IMR-90 (cell line): ENCODE results near the gene APOB. TPM values are rescaled to one million over a fixed set of nuclear protein-coding genes. Genes with fewer than 3 reads are reported as not detected.

ENCODE experiments used
- ATAC-seq: fragments of 200-7000 bp; cut with Tn5 transposase; 2 replicates; pipeline ENCODE4 v1.9.1; 2020; ENCODE audit warnings: low read depth, mild to moderate bottlenecking, moderate library complexity
- BruUV-seq: library from RNA; stranded (reverse); fragments of 400-500 nt; replicated peaks from 2 replicates; lab custom pipeline; 2021; lab: Mats Ljungman, UMichigan
- CTCF ChIA-PET: fragments of 300-600 bp; formaldehyde crosslinking; extraction: SDS; loops from one replicate; lab custom pipeline; 2021; ENCODE audit warnings: antibody characterized with exemption; lab: Yijun Ruan, JAX
- POLR2A ChIA-PET: fragments of 300-600 bp; sonication (Branson Sonifier 250); formaldehyde crosslinking; loops from one replicate; lab custom pipeline; 2022; ENCODE audit warnings: antibody characterized with exemption; ENCODE audit not compliant: unreplicated experiment; lab: Charles Lee
- DNase-seq: peaks from one replicate; pipeline ENCODE4 v3.0.0; 2013
- H2AFZ ChIP-seq: replicated peaks from 2 replicates; pipeline ENCODE3; 2013; ENCODE audit warnings: low read length, mild to moderate bottlenecking; ENCODE audit not compliant: poor library complexity
- H2AK5ac ChIP-seq: 2 replicates; pipeline ENCODE4 v1.6.1; 2013; ENCODE audit warnings: low read depth, low read length, inconsistent platforms
- H2AK9ac ChIP-seq: replicated peaks from 2 replicates; pipeline ENCODE3; 2013; ENCODE audit warnings: mild to moderate bottlenecking, low read depth, low read length, moderate library complexity; ENCODE audit not compliant: poor library complexity
- H2BK120ac ChIP-seq: 2 replicates; pipeline ENCODE4 v1.6.1; 2013; ENCODE audit warnings: low read depth, low read length, inconsistent platforms
- H2BK15ac ChIP-seq: 3 replicates; pipeline ENCODE4 v1.6.1; 2013; ENCODE audit warnings: low read depth, low read length, inconsistent platforms
- H2BK20ac ChIP-seq: 2 replicates; pipeline ENCODE4 v1.6.1; 2013; ENCODE audit warnings: low read depth, mild to moderate bottlenecking, inconsistent platforms, low read length, moderate library complexity
- H2BK5ac ChIP-seq: 2 replicates; pipeline ENCODE4 v1.6.1; 2013; ENCODE audit warnings: mild to moderate bottlenecking, low read depth, low read length, inconsistent platforms; ENCODE audit not compliant: poor library complexity, severe bottlenecking
- H3K14ac ChIP-seq: replicated peaks from 2 replicates; pipeline ENCODE4 v1.6.1; 2013; ENCODE audit warnings: low read depth, low read length, inconsistent platforms
- H3K18ac ChIP-seq: 2 replicates; pipeline ENCODE4 v1.6.1; 2013; ENCODE audit warnings: low read depth, low read length, control low read depth
- H3K23ac ChIP-seq: 2 replicates; pipeline ENCODE4 v1.6.1; 2013; ENCODE audit warnings: low read depth, low read length, inconsistent platforms
- H3K27ac ChIP-seq: 2 replicates; pipeline ENCODE4 v1.5.1; 2013; ENCODE audit warnings: mild to moderate bottlenecking, control low read depth, low read length; ENCODE audit not compliant: insufficient read depth
- H3K27me3 ChIP-seq: 2 replicates; pipeline ENCODE4 v1.6.1; 2013; ENCODE audit warnings: low read length; ENCODE audit not compliant: control insufficient read depth, insufficient read depth
- H3K36me3 ChIP-seq: 2 replicates; pipeline ENCODE4 v1.6.1; 2013; ENCODE audit warnings: low read length, mixed read lengths; ENCODE audit not compliant: control insufficient read depth, insufficient read depth
- H3K4ac ChIP-seq: 2 replicates; pipeline ENCODE4 v1.6.1; 2013; ENCODE audit warnings: low read depth, low read length, inconsistent platforms
- H3K4me1 ChIP-seq: 2 replicates; pipeline ENCODE4 v1.6.1; 2013; ENCODE audit warnings: low read length, mixed read lengths; ENCODE audit not compliant: control insufficient read depth, insufficient read depth
- H3K4me2 ChIP-seq: 2 replicates; pipeline ENCODE4 v1.6.1; 2013; ENCODE audit warnings: low read depth, mild to moderate bottlenecking, control low read depth, low read length, moderate library complexity
- H3K4me3 ChIP-seq: 2 replicates; pipeline ENCODE4 v1.5.1; 2013; ENCODE audit warnings: low read depth, mild to moderate bottlenecking, control low read depth, low read length, moderate library complexity; ENCODE audit not compliant: insufficient read depth
- H3K56ac ChIP-seq: 2 replicates; pipeline ENCODE4 v1.6.1; 2013; ENCODE audit warnings: low read length, inconsistent platforms; ENCODE audit not compliant: insufficient read depth; ENCODE audit errors: extremely low read depth
- H3K79me1 ChIP-seq, 2 experiments: 2 replicates each; pipeline ENCODE4 v1.6.1; 2013; ENCODE audit warnings: low read length in 2 of 2, inconsistent platforms in 1 of 2, low read depth in 1 of 2
- H3K9ac ChIP-seq: 2 replicates; pipeline ENCODE4 v1.6.1; 2013; ENCODE audit warnings: low read depth, low read length, control low read depth
- H3K9me1 ChIP-seq: 2 replicates; pipeline ENCODE4 v1.6.1; 2013; ENCODE audit warnings: low read length, inconsistent platforms; ENCODE audit not compliant: insufficient read depth
- H3K9me3 ChIP-seq: 2 replicates; pipeline ENCODE4 v1.6.1; 2013; ENCODE audit warnings: low read length; ENCODE audit not compliant: control insufficient read depth, insufficient read depth
- H4K20me1 ChIP-seq: 2 replicates; pipeline ENCODE4 v1.6.1; 2013; ENCODE audit warnings: low read length, inconsistent platforms; ENCODE audit not compliant: insufficient read depth
- H4K5ac ChIP-seq: 2 replicates; pipeline ENCODE4 v1.6.1; 2013; ENCODE audit warnings: mild to moderate bottlenecking, low read depth, low read length, control low read depth
- H4K8ac ChIP-seq, 2 experiments: 2 replicates each; pipeline ENCODE4 v1.6.1; 2013; ENCODE audit warnings: low read depth in 2 of 2, low read length in 2 of 2, control low read depth in 1 of 2, inconsistent platforms in 1 of 2
- H4K91ac ChIP-seq: 2 replicates; pipeline ENCODE4 v1.6.1; 2013; ENCODE audit warnings: low read depth, low read length, inconsistent platforms; ENCODE audit not compliant: insufficient read depth
- CEBPB ChIP-seq: IDR thresholded peaks from 2 replicates; pipeline ENCODE4 v1.6.1; 2012; ENCODE audit warnings: low read depth, low read length, improper control_type of control experiment
- MXI1 ChIP-seq: IDR thresholded peaks from 2 replicates; pipeline ENCODE4 v1.6.1; 2012; ENCODE audit warnings: low read depth, mild to moderate bottlenecking, low read length, moderate library complexity, borderline replicate concordance
- POLR2A ChIP-seq: IDR thresholded peaks from 2 replicates; pipeline ENCODE4 v1.6.1; 2012; ENCODE audit warnings: mild to moderate bottlenecking, low read depth, low read length
- RAD21 ChIP-seq: IDR thresholded peaks from 2 replicates; pipeline ENCODE4 v1.6.1; 2012; ENCODE audit warnings: low read length, improper control_type of control experiment
- SMC3 ChIP-seq: fragments of 150-350 bp; IDR thresholded peaks from 2 replicates; pipeline ENCODE4 v1.6.1; 2016; ENCODE audit warnings: low read depth, mild to moderate bottlenecking, antibody characterized with exemption, low read length, moderate library complexity
- WGBS, 2 experiments: methylation state at CpG; one replicate each; pipeline versions ENCODE4 v1.1.5 to v1.1.7; 2013; ENCODE audit warnings: missing lambda C conversion rate in 2 of 2; ENCODE audit not compliant: insufficient read length in 1 of 2; ENCODE audit errors: extremely low coverage in 2 of 2; 5-methylcytosine and 5-hydroxymethylcytosine counted together
- dilution Hi-C: fragments of 300-500 bp; cut with HindIII; formaldehyde crosslinking; loops from one replicate; pipeline ENCODE4 v1.14.3; 2018; ENCODE audit warnings: low sequenced_read_pairs; ENCODE audit not compliant: unreplicated experiment
- in situ Hi-C: fragments of 300-500 bp; cut with MboI; formaldehyde crosslinking; loops from 3 replicates; pipeline ENCODE4 v1.14.3; 2019; ENCODE audit warnings: low sequenced_read_pairs, inconsistent platforms, mixed read lengths
- intact Hi-C: fragments of 100-400 bp; cut with micrococcal nuclease; formaldehyde crosslinking; loops from 2 replicates; pipeline ENCODE4 v1.10.0; 2022
- polyA plus RNA-seq, 3 experiments: library from polyadenylated mRNA; depleted of rRNA; stranded (reverse); fragments of >200 nt; gene quantifications; 2 replicates each; pipeline ENCODE4 v1.2.3, GENCODE V29; 2012; ENCODE audit warnings: low replicate concordance in 1 of 3
- total RNA-seq: library from RNA; depleted of rRNA; stranded (reverse); fragments of >200 nt; gene quantifications from 2 replicates; pipeline ENCODE4 v1.2.3, GENCODE V29; 2012
- TF ChIP-seq, protein P1 (sequence below): fragments of 150-350 bp; IDR thresholded peaks from 2 replicates; pipeline ENCODE4 v1.6.1; 2016; ENCODE audit warnings: low read depth, mild to moderate bottlenecking, low read length, moderate library complexity, borderline replicate concordance
- TF ChIP-seq, protein P2 (sequence below): fragments of 150-350 bp; IDR thresholded peaks from 2 replicates; pipeline ENCODE4 v1.6.1; 2017; ENCODE audit warnings: mild to moderate bottlenecking, antibody characterized with exemption, low read length, low read depth
- TF ChIP-seq, protein P3 (sequence below): conservative IDR thresholded peaks from 2 replicates; pipeline ENCODE4 v1.5.1; 2012; ENCODE audit warnings: mild to moderate bottlenecking, low read depth, low read length, improper control_type of control experiment

The APOB gene
- total and polyA plus RNA-seq, 2 of the 4 experiments (the other 2 are of a cell fraction), result under 0.01 TPM; not detected in 1

DNA sequence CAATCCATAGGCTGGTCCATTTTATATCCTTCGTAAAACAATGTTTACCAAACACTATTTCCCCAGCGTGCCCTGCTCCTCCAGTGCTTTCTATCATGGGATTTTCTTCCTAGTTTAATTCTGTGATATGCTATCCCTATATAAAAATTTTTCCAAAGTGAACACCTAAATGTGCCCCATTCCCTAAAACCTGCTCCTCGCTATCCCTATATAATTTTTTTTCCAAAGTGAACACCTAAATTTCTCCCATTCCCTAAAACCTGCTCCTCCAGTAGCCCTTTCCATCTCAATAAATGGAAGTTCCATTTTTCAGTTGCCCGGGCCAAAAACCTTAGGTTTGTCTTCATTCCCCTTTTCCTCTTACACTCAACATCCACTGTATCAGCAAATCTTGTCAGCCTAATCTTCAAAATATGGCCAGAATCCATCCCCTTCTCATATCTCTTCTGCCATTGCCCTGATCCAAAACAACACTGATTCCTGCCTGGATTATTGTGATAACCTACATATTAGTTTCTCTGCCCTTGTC is 26.1 kb downstream of the APOB start:
- H2BK5ac ChIP-seq, result no peak overlapping the region
- dilution Hi-C loops (no loop called here), intact Hi-C loops (no loop called here), in situ Hi-C loops (no loop called here)
- no peak overlapping the region for H3K9ac ChIP-seq
- no peak overlapping the region for H3K23ac ChIP-seq
- no peak overlapping the region for H3K27ac ChIP-seq
- H2BK15ac ChIP-seq, result no peak overlapping the region
- H3K4me2 ChIP-seq, result no peak overlapping the region
- no peak overlapping the region for H3K4me3 ChIP-seq
- no peak overlapping the region for H4K8ac ChIP-seq
- no peak overlapping the region for H3K56ac ChIP-seq
- H3K79me1 ChIP-seq, result no peaks in the 10 kb centered on the region
- H3K4me1 ChIP-seq, result no peaks in the 10 kb centered on the region
- no peak overlapping the region for H2BK20ac ChIP-seq
- no peak overlapping the region for H2AFZ ChIP-seq
- H2AK5ac ChIP-seq, result no peak overlapping the region
- no peak overlapping the region for H2AK9ac ChIP-seq
- no peaks in the 10 kb centered on the region for H4K20me1 ChIP-seq
- no peak overlapping the region for H2BK120ac ChIP-seq
- H3K4ac ChIP-seq, result no peak overlapping the region
- DNase-seq, result no peak
- POLR2A ChIA-PET, result no interaction called here
- TF ChIP-seq RAD21 (no peak), SMC3 (no peak), POLR2A (no peak), MXI1 (no peak), CEBPB (no peak)
- TF ChIP-seq, protein P1, sequence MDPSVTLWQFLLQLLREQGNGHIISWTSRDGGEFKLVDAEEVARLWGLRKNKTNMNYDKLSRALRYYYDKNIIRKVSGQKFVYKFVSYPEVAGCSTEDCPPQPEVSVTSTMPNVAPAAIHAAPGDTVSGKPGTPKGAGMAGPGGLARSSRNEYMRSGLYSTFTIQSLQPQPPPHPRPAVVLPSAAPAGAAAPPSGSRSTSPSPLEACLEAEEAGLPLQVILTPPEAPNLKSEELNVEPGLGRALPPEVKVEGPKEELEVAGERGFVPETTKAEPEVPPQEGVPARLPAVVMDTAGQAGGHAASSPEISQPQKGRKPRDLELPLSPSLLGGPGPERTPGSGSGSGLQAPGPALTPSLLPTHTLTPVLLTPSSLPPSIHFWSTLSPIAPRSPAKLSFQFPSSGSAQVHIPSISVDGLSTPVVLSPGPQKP, result no peak
- TF ChIP-seq, protein P2, sequence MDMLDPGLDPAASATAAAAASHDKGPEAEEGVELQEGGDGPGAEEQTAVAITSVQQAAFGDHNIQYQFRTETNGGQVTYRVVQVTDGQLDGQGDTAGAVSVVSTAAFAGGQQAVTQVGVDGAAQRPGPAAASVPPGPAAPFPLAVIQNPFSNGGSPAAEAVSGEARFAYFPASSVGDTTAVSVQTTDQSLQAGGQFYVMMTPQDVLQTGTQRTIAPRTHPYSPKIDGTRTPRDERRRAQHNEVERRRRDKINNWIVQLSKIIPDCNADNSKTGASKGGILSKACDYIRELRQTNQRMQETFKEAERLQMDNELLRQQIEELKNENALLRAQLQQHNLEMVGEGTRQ, result no peak
- TF ChIP-seq, protein P3, sequence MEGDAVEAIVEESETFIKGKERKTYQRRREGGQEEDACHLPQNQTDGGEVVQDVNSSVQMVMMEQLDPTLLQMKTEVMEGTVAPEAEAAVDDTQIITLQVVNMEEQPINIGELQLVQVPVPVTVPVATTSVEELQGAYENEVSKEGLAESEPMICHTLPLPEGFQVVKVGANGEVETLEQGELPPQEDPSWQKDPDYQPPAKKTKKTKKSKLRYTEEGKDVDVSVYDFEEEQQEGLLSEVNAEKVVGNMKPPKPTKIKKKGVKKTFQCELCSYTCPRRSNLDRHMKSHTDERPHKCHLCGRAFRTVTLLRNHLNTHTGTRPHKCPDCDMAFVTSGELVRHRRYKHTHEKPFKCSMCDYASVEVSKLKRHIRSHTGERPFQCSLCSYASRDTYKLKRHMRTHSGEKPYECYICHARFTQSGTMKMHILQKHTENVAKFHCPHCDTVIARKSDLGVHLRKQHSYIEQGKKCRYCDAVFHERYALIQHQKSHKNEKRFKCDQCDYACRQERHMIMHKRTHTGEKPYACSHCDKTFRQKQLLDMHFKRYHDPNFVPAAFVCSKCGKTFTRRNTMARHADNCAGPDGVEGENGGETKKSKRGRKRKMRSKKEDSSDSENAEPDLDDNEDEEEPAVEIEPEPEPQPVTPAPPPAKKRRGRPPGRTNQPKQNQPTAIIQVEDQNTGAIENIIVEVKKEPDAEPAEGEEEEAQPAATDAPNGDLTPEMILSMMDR, result no peak
- no peak overlapping the region for H4K91ac ChIP-seq
- 38% methylated on average over 2 of the region's 4 CpGs; no CpG with 5 or more reads in 1 of the 2 experiments for WGBS, 2 experiments
- CTCF ChIA-PET, result no interaction called here
- H3K9me1 ChIP-seq, result no peaks in the 10 kb centered on the region
- H3K9me3 ChIP-seq, result no peaks in the 10 kb centered on the region
- ATAC-seq, result no peak
- no peaks in the 10 kb centered on the region for H3K36me3 ChIP-seq
- BruUV-seq, result no TSS peak
- no peak overlapping the region for H3K14ac ChIP-seq
- no peaks in the 10 kb centered on the region for H3K27me3 ChIP-seq
- H4K5ac ChIP-seq, result no peak overlapping the region
- H3K18ac ChIP-seq, result no peak overlapping the region
